Measurements from ENCODE around the gene BNIP3.
"Not testable (repeated sequence)": the region's sequence is repeated elsewhere in the genome, so short reads cannot be mapped to it uniquely, and the experiment has no call there.

BNIP3 gene

DNA sequence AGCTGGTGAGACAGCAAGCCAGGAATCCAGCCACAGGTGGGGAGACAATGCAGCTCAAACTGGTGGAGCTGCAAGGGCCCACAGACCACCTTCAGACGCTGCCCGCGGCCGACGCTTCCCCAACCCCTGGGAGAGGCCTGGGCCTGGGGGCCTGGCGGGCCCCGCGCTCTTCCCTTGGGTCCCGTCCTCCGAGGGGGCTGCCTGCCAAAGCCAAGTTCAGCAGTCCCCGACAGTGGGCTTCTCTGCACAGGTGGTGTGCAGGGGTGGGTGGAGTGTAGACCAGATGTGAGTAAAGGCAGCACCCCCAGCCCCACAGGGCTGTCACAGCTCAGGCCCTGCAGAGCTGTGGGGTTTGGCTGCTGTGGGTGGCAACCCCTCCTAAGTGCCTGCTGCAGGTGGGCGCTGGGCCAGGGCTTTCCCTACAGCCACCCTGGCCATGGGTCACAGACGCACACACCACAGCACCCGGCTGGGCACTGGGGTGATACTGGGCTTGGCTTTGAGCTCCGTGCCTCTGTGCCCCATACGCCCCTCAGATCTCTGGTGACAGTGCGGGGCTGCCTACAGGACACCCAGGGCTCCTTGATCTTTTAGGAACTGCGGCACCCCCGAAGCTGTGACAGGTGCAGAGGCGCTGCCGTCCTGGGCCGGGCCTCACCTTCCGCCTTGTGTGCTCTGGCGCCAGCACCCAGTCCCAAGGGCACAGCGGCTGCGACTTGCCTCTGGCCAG is 20.5 kb downstream of the BNIP3 start:
- Mint-ChIP-seq H3K27ac (no peak overlapping the region), H3K36me3 (ENCODE audit: low read depth) (peaks cover 52% of the 10 kb centered on the region), H3K27me3 (ENCODE audit: low read depth) (no peaks in the 10 kb centered on the region), H3K9me3 (no peaks in the 10 kb centered on the region), H3K4me1 (no peaks in the 10 kb centered on the region), H3K4me3 (no peak overlapping the region)
- TF ChIP-seq, protein P1, sequence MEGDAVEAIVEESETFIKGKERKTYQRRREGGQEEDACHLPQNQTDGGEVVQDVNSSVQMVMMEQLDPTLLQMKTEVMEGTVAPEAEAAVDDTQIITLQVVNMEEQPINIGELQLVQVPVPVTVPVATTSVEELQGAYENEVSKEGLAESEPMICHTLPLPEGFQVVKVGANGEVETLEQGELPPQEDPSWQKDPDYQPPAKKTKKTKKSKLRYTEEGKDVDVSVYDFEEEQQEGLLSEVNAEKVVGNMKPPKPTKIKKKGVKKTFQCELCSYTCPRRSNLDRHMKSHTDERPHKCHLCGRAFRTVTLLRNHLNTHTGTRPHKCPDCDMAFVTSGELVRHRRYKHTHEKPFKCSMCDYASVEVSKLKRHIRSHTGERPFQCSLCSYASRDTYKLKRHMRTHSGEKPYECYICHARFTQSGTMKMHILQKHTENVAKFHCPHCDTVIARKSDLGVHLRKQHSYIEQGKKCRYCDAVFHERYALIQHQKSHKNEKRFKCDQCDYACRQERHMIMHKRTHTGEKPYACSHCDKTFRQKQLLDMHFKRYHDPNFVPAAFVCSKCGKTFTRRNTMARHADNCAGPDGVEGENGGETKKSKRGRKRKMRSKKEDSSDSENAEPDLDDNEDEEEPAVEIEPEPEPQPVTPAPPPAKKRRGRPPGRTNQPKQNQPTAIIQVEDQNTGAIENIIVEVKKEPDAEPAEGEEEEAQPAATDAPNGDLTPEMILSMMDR (IDR thresholded peaks at IDR 0.05; ENCODE audit: unreplicated experiment in 3 of 3): no peak

DNA sequence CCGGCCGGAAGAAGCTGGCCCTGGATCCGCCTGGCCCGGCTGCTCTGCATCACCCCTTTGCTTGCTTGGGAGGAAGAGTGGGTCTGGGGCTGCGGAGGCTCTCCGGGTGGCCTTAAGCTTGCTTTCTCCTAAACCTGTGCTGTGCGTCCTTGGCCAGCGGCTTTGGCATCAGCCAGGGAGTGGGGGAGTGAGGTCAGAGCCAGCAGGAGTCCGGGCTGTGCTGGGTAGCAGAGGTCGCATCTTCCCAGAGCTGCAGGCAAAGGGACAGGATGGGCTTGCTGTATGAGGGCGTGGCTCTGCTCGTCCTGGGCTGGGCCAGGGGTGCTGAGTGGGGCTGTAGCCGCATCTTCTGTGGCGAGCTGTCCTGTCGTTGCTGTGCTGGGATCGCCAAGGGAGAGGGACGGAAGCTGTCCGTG is 21.1 kb downstream of the BNIP3 start:
- Mint-ChIP-seq H3K27ac (no peak overlapping the region), H3K9me3 (no peaks in the 10 kb centered on the region), H3K27me3 (ENCODE audit: low read depth) (no peaks in the 10 kb centered on the region), H3K4me1 (no peaks in the 10 kb centered on the region), H3K36me3 (ENCODE audit: low read depth) (peaks cover 52% of the 10 kb centered on the region), H3K4me3 (no peak overlapping the region)
- TF ChIP-seq, protein P1 (IDR thresholded peaks at IDR 0.05; ENCODE audit: unreplicated experiment in 3 of 3): no peak

DNA sequence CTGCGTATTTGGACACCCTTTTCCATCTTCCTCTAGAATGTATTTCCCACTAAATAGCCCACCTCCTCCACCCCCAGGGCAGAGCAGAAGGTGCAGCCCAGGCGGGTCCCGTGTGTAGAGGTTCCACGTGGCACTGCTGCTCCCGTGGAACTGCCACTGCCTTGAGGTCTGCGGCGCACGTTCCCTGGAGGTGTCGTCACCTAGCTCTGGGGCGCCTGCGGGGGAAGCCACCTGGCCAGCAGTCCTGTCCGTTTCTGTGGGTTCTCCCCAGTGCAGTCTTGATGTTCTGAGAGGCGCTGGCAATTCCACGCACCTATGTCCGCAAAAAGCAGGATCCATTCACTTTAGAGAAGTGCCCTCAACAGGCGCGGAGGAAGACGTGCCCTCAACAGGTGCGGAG is 21.9 kb downstream of the BNIP3 start:
- H3K36me3 Mint-ChIP-seq (ENCODE audit: low read depth): peaks cover 59% of the 10 kb centered on the region
- TF ChIP-seq, protein P1 (IDR thresholded peaks at IDR 0.05; ENCODE audit: unreplicated experiment in 3 of 3): no peak
- H3K27ac Mint-ChIP-seq: no peak overlapping the region

DNA sequence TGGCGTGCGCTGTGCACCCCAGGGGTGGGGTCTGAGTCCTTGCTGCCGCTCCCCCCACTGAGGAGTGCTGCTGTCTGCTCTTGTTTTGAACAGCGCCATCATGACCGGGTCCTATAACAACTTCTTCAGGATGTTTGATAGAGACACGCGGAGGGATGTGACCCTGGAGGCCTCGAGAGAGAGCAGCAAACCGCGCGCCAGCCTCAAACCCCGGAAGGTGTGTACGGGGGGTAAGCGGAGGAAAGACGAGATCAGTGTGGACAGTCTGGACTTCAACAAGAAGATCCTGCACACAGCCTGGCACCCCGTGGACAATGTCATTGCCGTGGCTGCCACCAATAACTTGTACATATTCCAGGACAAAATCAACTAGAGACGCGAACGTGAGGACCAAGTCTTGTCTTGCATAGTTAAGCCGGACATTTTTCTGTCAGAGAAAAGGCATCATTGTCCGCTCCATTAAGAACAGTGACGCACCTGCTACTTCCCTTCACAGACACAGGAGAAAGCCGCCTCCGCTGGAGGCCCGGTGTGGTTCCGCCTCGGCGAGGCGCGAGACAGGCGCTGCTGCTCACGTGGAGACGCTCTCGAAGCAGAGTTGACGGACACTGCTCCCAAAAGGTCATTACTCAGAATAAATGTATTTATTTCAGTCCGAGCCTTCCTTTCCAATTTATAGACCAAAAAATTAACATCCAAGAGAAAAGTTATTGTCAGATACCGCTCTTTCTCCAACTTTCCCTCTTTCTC is 26.0 kb downstream of the BNIP3 start:
- H3K27ac Mint-ChIP-seq: no peak overlapping the region
- no peaks in the 10 kb centered on the region for H3K4me1 Mint-ChIP-seq
- peaks cover 95% of the 10 kb centered on the region for H3K36me3 Mint-ChIP-seq (ENCODE audit: low read depth)
- TF ChIP-seq, protein P1 (IDR thresholded peaks at IDR 0.05; ENCODE audit: unreplicated experiment in 3 of 3): no peak
- no peaks in the 10 kb centered on the region for H3K27me3 Mint-ChIP-seq (ENCODE audit: low read depth)
- no peaks in the 10 kb centered on the region for H3K9me3 Mint-ChIP-seq
- no peak overlapping the region for H3K4me3 Mint-ChIP-seq

More for the DNA sequence above, 21.9 kb downstream of the BNIP3 start:
- H3K9me3 Mint-ChIP-seq: no peaks in the 10 kb centered on the region
- H3K4me3 Mint-ChIP-seq: no peak overlapping the region
- H3K27me3 Mint-ChIP-seq (ENCODE audit: low read depth): no peaks in the 10 kb centered on the region
- H3K4me1 Mint-ChIP-seq: no peaks in the 10 kb centered on the region

DNA sequence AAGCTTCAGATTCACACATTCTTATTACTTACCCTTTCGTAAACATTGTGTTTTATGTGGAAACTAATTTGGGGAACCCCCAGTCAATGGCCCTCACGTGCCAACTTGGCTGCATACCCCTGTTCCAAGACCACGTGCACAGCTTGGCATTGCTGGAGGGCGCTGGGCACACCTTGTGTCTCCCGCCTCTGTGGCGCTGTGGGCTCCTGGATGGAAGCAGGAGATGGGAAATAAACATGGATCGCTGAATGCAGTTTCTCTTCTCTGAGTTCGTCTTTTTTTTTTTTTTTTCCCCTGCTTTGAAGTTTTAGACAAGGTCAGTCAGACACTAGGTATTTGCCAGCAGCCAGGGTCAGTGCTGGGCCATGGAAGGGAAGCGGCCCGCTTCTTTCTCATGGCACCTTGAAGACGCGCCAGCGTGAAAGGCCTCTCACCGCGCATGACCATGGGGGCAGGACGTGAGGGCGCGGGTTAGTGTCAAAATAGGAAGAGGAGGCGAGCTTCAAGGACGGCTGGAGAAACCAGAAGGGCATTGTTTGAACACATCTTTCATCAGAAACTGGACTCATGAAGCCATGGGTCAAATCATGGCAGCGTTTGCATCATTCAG is 27.3 kb downstream of the BNIP3 start:
- no peak overlapping the region for H3K27ac Mint-ChIP-seq
- no peaks in the 10 kb centered on the region for H3K9me3 Mint-ChIP-seq
- H3K36me3 Mint-ChIP-seq (ENCODE audit: low read depth): peaks cover 97% of the 10 kb centered on the region
- no peaks in the 10 kb centered on the region for H3K27me3 Mint-ChIP-seq (ENCODE audit: low read depth)
- H3K4me3 Mint-ChIP-seq: no peak overlapping the region
- H3K4me1 Mint-ChIP-seq: no peaks in the 10 kb centered on the region
- TF ChIP-seq, protein P1 (IDR thresholded peaks at IDR 0.05; ENCODE audit: unreplicated experiment in 3 of 3): no peak

DNA sequence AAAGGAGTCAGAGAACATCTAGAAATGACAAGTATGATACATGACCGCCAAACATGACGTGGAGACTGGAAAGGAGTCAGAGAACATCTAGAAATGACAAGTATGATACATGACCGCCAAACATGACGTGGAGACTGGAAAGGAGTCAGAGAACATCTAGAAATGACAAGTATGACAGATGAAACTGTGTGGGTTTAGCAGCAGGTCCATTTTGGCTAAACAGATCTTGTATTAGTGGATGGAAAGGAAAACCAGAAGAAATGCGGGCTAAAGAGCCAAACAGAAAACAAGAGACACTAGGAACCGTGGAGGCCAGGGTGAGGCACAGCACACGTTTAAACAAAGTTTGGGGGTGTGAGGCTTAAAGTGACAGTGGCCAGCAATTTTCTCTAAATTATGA is 31.8 kb downstream of the BNIP3 start:
- not testable (repeated sequence) for H3K27ac Mint-ChIP-seq; H3K4me1 Mint-ChIP-seq; H3K9me3 Mint-ChIP-seq; H3K27me3 Mint-ChIP-seq (ENCODE audit: low read depth); H3K4me3 Mint-ChIP-seq
- peaks cover 93% of the 10 kb centered on the region for H3K36me3 Mint-ChIP-seq (ENCODE audit: low read depth)
